GM12873 (cell line): ENCODE results near the gene NFATC2.

Source experiments
- TF ChIP-seq, protein P1 (sequence below): IDR thresholded peaks from 2 replicates; pipeline ENCODE4 v1.5.1; 2012; ENCODE audit warnings: low read depth, mild to moderate bottlenecking, moderate library complexity, low read length, control low read depth; ENCODE audit not compliant: insufficient read depth; ENCODE audit errors: missing control alignments

Gene NFATC2

DNA sequence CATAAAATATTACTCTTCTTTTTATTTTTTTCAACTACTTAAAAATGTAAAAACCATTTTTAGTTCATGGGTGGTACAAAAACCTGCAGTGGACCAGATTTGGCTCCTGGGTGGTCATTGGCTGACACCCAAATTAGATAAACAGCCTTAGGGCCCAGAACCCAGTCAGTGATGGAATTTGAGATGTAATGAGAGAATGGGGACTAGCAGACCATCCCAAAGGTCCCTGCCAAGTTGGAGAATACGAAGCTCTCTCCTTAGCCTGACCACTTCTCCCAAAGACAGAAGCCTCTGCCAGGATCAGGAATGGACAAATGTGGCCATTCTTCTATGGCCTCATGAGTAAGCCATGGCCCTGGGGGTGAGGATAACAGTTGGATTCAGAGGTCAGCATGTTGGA lies 194.7 kb downstream of the NFATC2 start:
- TF ChIP-seq, protein P1, sequence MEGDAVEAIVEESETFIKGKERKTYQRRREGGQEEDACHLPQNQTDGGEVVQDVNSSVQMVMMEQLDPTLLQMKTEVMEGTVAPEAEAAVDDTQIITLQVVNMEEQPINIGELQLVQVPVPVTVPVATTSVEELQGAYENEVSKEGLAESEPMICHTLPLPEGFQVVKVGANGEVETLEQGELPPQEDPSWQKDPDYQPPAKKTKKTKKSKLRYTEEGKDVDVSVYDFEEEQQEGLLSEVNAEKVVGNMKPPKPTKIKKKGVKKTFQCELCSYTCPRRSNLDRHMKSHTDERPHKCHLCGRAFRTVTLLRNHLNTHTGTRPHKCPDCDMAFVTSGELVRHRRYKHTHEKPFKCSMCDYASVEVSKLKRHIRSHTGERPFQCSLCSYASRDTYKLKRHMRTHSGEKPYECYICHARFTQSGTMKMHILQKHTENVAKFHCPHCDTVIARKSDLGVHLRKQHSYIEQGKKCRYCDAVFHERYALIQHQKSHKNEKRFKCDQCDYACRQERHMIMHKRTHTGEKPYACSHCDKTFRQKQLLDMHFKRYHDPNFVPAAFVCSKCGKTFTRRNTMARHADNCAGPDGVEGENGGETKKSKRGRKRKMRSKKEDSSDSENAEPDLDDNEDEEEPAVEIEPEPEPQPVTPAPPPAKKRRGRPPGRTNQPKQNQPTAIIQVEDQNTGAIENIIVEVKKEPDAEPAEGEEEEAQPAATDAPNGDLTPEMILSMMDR: no peak

DNA sequence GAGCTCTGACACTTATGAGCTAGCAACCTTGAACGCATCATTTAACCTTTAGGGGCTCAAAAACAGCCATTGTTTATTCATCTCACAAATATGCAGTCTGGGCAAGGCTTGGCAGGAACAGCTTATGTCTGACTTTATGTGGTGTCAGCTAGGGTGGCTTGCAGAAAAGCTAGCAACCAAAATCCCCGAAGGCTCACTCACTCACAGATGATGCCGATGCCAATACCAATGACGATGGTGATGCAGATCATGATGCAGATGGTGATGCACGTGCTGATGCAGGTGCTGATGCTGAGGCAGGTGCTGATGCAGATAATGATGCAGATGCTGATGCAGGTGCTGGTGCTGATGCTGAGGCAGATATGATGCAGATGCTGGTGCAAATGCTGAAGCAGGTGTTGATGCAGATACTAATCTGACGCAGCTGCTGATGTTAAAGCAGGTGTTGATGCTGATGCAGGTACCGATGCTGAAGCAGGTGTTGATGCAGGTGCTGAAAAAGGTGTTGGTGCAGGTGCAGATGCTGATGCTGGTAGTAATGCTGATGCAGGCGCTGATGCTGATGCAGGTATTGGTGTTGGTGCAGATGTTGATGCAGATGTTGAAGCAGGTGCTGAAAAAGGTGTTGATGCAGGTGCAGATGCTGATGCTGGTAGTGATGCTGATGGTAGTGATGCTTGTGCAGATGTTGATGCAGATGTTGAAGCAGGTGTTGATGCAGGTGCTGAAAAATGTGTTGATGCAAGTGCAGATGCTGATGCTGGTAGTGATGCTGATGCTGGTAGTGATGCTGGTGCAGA lies 195.6 kb downstream of the NFATC2 start:
- TF ChIP-seq, protein P1: no peak

DNA sequence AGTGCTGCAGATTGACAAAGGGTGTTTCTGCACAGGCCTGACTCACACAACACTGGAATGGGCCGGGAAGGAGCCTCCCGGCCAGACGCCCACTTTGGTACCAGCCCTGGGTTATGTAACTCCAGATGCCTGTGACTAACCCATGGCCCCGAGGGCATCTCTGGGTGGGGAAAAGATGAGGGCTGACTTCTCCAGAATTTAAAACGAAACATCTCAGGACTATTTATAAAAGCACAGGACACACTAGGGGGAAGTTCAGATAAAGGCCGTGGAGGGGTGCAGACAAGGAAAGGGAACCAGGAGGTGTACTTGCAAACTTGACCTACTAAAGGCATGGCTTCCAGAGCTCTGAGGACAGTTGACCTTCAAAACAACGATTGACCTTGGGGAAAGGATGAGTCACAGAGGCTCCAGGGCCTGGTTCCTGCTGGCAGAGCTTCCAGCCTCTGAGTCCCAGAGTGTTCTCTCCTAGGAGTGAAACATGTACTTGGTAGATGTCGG lies 196.9 kb downstream of the NFATC2 start:
- TF ChIP-seq, protein P1: no peak

DNA sequence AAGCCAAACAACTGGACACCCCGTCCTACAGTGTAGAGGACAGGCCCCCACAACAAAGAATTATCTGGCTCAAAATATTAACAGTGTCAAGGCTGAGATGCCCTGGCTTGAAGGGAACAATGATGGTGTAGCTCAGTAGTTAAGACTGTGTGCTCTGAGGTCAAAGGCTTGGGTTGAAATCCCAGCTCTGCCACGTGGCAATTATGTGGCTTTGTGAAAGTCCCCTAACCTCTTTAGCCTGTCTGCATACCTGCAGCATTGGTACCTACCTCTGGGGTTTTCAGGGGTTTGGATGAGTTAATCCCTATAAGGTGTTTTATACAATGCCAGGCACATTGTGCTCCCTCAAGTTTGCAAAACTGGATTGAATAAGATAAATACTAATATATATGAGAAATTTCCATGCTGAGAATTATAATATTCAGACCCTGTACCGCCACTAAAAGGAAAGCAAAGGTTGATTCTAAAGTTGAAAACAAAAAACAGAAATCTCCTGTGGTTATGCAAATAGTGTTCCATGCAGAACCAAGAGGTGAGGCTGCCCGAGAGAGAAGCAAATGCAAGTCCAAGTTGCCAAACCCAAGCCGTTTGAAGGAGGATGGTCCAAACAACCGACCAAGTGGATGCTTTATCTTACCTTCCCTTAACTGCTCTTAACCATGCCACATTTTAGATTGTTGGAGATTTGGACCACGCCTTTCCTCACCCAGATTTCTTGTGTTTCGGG lies 199.8 kb downstream of the NFATC2 start:
- TF ChIP-seq, protein P1: no peak

DNA sequence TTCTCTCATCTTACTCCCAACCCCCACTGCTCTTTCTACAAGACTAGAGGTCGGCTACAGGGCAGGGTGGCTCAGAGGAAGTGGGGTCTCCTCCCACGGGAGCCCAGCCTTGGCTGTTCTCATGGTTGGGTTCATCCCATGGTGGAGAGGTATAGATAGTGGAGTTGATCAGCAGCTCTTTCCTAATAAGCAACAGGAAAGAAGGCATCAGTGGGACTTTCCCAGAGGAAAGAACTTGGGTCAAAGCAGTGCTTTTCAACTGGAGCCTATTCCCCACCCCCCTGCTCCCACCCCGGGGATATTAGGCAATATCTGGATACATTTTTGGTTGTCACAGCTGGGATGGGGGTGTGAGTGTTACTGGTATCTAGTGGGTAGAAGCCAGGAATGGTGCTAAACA lies 200.9 kb downstream of the NFATC2 start:
- TF ChIP-seq, protein P1: no peak

DNA sequence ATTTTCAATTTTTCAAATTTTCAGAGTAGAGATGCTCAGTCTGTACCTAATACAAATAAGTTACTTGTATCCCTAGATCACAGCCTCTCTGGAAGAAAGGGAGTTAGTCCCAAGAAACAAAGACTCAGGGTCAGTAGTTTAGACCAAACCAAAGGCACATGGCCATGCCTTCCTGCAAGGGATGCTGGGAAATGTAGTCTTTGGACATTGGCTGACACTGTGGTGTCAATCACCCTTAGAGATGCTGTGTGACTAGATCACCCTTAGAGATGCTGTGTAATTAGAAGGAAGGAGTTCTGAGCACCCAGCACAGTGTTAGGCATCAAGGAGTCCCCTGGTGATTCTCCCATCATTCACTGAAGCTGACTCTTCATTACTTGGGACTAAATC lies 202.1 kb downstream of the NFATC2 start:
- TF ChIP-seq, protein P1: no peak

DNA sequence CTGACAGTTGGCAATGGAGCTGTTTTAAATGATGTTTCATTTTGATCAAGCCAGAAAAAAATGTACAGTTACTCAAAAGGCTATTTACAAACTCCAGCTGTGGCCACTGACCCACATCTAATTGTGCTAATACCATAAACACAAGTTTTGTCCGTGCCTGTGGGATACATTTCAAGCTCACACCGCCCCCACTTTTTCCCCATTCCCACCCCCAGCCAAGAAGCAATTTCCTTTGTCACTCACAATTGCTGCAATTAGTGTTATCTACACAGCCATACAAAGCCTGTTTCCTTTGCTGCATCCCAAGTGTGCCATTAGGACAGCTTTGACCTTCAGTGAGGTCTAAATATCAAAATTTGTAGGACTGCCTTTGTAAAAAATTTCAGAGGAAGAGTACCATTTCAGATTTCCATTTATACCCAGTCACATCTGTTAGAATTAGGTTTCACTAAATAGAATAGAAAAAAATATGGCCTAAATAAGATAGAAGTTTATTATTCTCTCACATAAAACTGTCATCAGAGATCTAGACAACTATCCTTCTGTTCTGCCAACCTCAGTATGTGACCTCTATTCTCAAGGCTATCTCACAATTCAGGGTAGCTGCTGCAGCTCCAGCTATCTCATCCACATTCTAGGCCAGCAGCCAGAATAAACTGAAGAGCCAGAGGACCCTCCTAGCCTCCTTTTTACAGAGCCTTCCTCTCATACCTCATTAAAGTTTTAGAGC lies 202.6 kb downstream of the NFATC2 start:
- TF ChIP-seq, protein P1: no peak
